ENCODE results near the gene LST1. TPM values are rescaled to one million over a fixed set of nuclear protein-coding genes. Genes with fewer than 3 reads are reported as not detected.

The LST1 gene
- total RNA-seq, 1 donor from 2014 or later, result 66.6 TPM

DNA sequence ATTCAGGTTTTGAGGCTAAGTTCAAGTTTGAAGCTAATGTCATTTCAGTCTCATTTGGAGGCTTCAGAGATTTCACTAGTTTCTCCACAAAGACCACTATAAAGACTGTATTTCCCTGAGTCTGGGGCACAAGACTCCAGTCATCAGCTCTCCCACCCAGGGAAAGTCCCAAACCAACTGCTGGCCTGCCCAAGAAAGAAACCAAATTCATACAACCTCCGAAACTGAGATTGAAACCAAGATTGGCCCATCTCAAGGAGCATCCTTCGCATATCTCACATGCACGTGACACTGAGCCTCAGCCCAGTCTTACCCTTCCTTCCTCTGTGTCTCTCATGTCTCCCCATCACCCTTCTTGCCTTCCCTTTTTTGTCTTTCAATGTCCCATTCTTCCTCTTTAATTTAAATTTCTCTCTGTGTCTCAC, 17.5 kb upstream of the LST1 start:
- Mint-ChIP-seq H3K27me3 (ENCODE audit: insufficient read depth) (peaks cover 11% of the 10 kb centered on the region), H3K4me3 (peak overlapping the region; percentile 72), H3K36me3 (ENCODE audit: low read depth) (peaks cover 26% of the 10 kb centered on the region), H3K4me1 (ENCODE audit: low read depth) (peaks cover 82% of the 10 kb centered on the region), H3K27ac (peak overlapping the region; percentile 63), H3K9me3 (no peaks in the 10 kb centered on the region)
- DNase-seq (ENCODE audit: low spot score), result peak; percentile 79
- intact Hi-C loops (cut with micrococcal nuclease), result loop anchor here (1.0 to 2.0 kb wide), 3 partner anchors 8 to 16 kb away; no protein-coding TSS in a partner anchor

DNA sequence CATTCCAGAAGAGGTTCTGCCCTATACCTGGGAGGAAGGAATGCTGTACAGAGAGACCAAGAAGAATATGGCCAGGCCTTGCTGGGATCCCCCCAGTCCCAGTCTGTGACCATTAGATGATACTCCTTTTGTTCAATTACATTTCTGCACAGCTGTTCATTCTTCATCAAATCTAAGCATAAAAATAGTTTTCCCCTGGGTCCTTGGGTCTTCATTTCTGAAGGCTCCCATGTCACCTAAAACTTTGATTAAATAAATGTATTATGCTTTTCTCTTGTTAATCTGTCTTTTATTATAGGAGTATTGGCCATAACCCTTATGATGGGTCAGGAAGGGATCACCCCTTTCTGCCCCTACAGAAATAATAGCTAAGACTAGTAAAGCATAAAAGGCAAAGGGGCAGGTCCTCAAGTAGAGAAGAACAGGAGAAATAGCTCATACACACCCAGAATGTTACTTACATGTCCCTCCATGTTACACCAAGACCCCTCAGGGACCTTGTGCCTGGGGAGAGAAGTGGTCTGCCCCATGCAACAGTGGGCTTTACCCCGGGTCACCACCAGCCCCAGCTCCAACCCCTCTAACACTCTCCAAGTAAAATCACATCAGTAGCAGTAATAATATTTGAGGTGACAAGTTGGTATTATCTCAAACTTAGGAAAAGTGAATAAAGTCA, 16.1 kb upstream of the LST1 start:
- Mint-ChIP-seq H3K9me3 (no peaks in the 10 kb centered on the region), H3K36me3 (ENCODE audit: low read depth) (peaks cover 26% of the 10 kb centered on the region), H3K4me1 (ENCODE audit: low read depth) (peaks cover 87% of the 10 kb centered on the region), H3K27ac (no peak overlapping the region), H3K4me3 (no peak overlapping the region), H3K27me3 (ENCODE audit: insufficient read depth) (peaks cover 9% of the 10 kb centered on the region)
- intact Hi-C loops (cut with micrococcal nuclease), result loop anchor here (2.0 to 5.0 kb wide), 3 partner anchors 15 to 1282 kb away; partner anchors contain the start of genes CLIC1, PSMB9 and TAP1
- no peak for DNase-seq (ENCODE audit: low spot score)

DNA sequence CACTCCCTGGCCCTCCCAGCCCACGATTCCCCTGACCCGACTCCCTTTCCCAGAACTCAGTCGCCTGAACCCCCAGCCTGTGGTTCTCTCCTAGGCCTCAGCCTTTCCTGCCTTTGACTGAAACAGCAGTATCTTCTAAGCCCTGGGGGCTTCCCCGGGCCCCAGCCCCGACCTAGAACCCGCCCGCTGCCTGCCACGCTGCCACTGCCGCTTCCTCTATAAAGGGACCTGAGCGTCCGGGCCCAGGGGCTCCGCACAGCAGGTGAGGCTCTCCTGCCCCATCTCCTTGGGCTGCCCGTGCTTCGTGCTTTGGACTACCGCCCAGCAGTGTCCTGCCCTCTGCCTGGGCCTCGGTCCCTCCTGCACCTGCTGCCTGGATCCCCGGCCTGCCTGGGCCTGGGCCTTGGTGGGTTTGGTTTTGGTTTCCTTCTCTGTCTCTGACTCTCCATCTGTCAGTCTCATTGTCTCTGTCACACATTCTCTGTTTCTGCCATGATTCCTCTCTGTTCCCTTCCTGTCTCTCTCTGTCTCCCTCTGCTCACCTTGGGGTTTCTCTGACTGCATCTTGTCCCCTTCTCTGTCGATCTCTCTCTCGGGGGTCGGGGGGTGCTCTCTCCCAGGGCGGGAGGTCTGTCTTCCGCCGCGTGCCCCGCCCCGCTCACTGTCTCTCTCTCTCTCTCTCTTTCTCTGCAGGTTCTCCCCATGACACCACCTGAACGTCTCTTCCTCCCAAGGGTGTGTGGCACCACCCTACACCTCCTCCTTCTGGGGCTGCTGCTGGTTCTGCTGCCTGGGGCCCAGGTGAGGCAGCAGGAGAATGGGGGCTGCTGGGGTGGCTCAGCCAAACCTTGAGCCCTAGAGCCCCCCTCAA, 13.8 kb upstream of the LST1 start, which contains the start of gene LTA:
LTA (plus strand) TSS at position 249 of the 871 bp plus-strand sequence; CDS start at position 703, 454 bp downstream.
- DNase-seq (ENCODE audit: low spot score), result peak; percentile 71
- Mint-ChIP-seq H3K36me3 (ENCODE audit: low read depth) (peaks cover 39% of the 10 kb centered on the region), H3K4me1 (ENCODE audit: low read depth) (peaks cover 85% of the 10 kb centered on the region), H3K27ac (peak within 1 kb of the TSS; percentile 81), H3K9me3 (no peaks in the 10 kb centered on the region), H3K27me3 (ENCODE audit: insufficient read depth) (peaks cover 5% of the 10 kb centered on the region), H3K4me3 (peak within 1 kb of the TSS; percentile 92)
- intact Hi-C loops (cut with micrococcal nuclease), result loop anchor here (1.0 to 5.0 kb wide), 3 partner anchors 9 to 1280 kb away; partner anchors contain the start of genes CLIC1, PSMB9 and TAP1

DNA sequence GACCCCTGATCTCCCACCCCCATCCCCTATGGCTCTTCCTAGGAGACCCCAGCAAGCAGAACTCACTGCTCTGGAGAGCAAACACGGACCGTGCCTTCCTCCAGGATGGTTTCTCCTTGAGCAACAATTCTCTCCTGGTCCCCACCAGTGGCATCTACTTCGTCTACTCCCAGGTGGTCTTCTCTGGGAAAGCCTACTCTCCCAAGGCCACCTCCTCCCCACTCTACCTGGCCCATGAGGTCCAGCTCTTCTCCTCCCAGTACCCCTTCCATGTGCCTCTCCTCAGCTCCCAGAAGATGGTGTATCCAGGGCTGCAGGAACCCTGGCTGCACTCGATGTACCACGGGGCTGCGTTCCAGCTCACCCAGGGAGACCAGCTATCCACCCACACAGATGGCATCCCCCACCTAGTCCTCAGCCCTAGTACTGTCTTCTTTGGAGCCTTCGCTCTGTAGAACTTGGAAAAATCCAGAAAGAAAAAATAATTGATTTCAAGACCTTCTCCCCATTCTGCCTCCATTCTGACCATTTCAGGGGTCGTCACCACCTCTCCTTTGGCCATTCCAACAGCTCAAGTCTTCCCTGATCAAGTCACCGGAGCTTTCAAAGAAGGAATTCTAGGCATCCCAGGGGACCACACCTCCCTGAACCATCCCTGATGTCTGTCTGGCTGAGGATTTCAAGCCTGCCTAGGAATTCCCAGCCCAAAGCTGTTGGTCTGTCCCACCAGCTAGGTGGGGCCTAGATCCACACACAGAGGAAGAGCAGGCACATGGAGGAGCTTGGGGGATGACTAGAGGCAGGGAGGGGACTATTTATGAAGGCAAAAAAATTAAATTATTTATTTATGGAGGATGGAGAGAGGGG, 12.6 kb upstream of the LST1 start:
- Mint-ChIP-seq H3K27ac (peak overlapping the region; percentile 81), H3K9me3 (no peaks in the 10 kb centered on the region), H3K4me1 (ENCODE audit: low read depth) (peaks cover 81% of the 10 kb centered on the region), H3K27me3 (ENCODE audit: insufficient read depth) (peaks cover 2% of the 10 kb centered on the region), H3K36me3 (ENCODE audit: low read depth) (peaks cover 46% of the 10 kb centered on the region), H3K4me3 (peak overlapping the region; percentile 92)
- intact Hi-C loops (cut with micrococcal nuclease), result loop anchor here (2.0 to 5.0 kb wide), 3 partner anchors 47 to 1279 kb away; partner anchors contain the start of genes CLIC1, PRRC2A, PSMB9 and TAP1
- DNase-seq (ENCODE audit: low spot score), result no peak

DNA sequence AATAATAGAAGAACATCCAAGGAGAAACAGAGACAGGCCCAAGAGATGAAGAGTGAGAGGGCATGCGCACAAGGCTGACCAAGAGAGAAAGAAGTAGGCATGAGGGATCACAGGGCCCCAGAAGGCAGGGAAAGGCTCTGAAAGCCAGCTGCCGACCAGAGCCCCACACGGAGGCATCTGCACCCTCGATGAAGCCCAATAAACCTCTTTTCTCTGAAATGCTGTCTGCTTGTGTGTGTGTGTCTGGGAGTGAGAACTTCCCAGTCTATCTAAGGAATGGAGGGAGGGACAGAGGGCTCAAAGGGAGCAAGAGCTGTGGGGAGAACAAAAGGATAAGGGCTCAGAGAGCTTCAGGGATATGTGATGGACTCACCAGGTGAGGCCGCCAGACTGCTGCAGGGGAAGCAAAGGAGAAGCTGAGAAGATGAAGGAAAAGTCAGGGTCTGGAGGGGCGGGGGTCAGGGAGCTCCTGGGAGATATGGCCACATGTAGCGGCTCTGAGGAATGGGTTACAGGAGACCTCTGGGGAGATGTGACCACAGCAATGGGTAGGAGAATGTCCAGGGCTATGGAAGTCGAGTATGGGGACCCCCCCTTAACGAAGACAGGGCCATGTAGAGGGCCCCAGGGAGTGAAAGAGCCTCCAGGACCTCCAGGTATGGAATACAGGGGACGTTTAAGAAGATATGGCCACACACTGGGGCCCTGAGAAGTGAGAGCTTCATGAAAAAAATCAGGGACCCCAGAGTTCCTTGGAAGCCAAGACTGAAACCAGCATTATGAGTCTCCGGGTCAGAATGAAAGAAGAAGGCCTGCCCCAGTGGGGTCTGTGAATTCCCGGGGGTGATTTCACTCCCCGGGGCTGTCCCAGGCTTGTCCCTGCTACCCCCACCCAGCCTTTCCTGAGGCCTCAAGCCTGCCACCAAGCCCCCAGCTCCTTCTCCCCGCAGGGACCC, 11.7 kb upstream of the LST1 start:
- H3K36me3 Mint-ChIP-seq (ENCODE audit: low read depth), result peaks cover 55% of the 10 kb centered on the region
- H3K27me3 Mint-ChIP-seq (ENCODE audit: insufficient read depth), result peaks cover 2% of the 10 kb centered on the region
- H3K4me1 Mint-ChIP-seq (ENCODE audit: low read depth), result peaks cover 81% of the 10 kb centered on the region
- peak overlapping the region; percentile 92 for H3K4me3 Mint-ChIP-seq
- DNase-seq (ENCODE audit: low spot score), result no peak
- peak overlapping the region; percentile 81 for H3K27ac Mint-ChIP-seq
- intact Hi-C loops (cut with micrococcal nuclease), result loop anchor here (1.0 to 5.0 kb wide), 6 partner anchors 15 to 1278 kb away; partner anchors contain the start of genes CLIC1, NFKBIL1, PRRC2A and PSMB9
- no peaks in the 10 kb centered on the region for H3K9me3 Mint-ChIP-seq

DNA sequence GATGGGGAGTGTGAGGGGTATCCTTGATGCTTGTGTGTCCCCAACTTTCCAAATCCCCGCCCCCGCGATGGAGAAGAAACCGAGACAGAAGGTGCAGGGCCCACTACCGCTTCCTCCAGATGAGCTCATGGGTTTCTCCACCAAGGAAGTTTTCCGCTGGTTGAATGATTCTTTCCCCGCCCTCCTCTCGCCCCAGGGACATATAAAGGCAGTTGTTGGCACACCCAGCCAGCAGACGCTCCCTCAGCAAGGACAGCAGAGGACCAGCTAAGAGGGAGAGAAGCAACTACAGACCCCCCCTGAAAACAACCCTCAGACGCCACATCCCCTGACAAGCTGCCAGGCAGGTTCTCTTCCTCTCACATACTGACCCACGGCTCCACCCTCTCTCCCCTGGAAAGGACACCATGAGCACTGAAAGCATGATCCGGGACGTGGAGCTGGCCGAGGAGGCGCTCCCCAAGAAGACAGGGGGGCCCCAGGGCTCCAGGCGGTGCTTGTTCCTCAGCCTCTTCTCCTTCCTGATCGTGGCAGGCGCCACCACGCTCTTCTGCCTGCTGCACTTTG, 10.7 kb upstream of the LST1 start, which contains the start of gene TNF:
TNF (plus strand) TSS at position 231 of the 567 bp plus-strand sequence; CDS start at position 408, 177 bp downstream.
- intact Hi-C loops (cut with micrococcal nuclease), result loop anchor here (1.0 to 5.0 kb wide), 4 partner anchors 16 to 378 kb away; partner anchors contain the start of genes NFKBIL1 and PRRC2A
- Mint-ChIP-seq H3K9me3 (no peaks in the 10 kb centered on the region), H3K4me1 (ENCODE audit: low read depth) (peaks cover 81% of the 10 kb centered on the region), H3K4me3 (peak within 1 kb of the TSS; percentile 92), H3K27me3 (ENCODE audit: insufficient read depth) (peaks cover 2% of the 10 kb centered on the region), H3K27ac (peak within 1 kb of the TSS; percentile 81), H3K36me3 (ENCODE audit: low read depth) (peaks cover 61% of the 10 kb centered on the region)
- DNase-seq (ENCODE audit: low spot score), result peak; percentile 85

DNA sequence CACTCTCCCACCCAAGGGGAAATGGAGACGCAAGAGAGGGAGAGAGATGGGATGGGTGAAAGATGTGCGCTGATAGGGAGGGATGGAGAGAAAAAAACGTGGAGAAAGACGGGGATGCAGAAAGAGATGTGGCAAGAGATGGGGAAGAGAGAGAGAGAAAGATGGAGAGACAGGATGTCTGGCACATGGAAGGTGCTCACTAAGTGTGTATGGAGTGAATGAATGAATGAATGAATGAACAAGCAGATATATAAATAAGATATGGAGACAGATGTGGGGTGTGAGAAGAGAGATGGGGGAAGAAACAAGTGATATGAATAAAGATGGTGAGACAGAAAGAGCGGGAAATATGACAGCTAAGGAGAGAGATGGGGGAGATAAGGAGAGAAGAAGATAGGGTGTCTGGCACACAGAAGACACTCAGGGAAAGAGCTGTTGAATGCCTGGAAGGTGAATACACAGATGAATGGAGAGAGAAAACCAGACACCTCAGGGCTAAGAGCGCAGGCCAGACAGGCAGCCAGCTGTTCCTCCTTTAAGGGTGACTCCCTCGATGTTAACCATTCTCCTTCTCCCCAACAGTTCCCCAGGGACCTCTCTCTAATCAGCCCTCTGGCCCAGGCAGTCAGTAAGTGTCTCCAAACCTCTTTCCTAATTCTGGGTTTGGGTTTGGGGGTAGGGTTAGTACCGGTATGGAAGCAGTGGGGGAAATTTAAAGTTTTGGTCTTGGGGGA, 10.0 kb upstream of the LST1 start:
- H3K9me3 Mint-ChIP-seq, result no peaks in the 10 kb centered on the region
- H3K36me3 Mint-ChIP-seq (ENCODE audit: low read depth), result peaks cover 67% of the 10 kb centered on the region
- H3K4me1 Mint-ChIP-seq (ENCODE audit: low read depth), result peaks cover 78% of the 10 kb centered on the region
- peak overlapping the region; percentile 92 for H3K4me3 Mint-ChIP-seq
- peaks cover 2% of the 10 kb centered on the region for H3K27me3 Mint-ChIP-seq (ENCODE audit: insufficient read depth)
- intact Hi-C loops (cut with micrococcal nuclease), result loop anchor here (1.0 to 5.0 kb wide), 5 partner anchors 8 to 379 kb away; partner anchors contain the start of genes NFKBIL1 and PRRC2A
- no peak for DNase-seq (ENCODE audit: low spot score)
- H3K27ac Mint-ChIP-seq, result peak overlapping the region; percentile 81

DNA sequence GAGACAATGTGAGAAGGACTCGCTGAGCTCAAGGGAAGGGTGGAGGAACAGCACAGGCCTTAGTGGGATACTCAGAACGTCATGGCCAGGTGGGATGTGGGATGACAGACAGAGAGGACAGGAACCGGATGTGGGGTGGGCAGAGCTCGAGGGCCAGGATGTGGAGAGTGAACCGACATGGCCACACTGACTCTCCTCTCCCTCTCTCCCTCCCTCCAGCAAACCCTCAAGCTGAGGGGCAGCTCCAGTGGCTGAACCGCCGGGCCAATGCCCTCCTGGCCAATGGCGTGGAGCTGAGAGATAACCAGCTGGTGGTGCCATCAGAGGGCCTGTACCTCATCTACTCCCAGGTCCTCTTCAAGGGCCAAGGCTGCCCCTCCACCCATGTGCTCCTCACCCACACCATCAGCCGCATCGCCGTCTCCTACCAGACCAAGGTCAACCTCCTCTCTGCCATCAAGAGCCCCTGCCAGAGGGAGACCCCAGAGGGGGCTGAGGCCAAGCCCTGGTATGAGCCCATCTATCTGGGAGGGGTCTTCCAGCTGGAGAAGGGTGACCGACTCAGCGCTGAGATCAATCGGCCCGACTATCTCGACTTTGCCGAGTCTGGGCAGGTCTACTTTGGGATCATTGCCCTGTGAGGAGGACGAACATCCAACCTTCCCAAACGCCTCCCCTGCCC, 9.0 kb upstream of the LST1 start:
- intact Hi-C loops (cut with micrococcal nuclease), result loop anchor here (1.0 to 5.0 kb wide), 2 partner anchors 9 to 380 kb away; no protein-coding TSS in a partner anchor

DNA sequence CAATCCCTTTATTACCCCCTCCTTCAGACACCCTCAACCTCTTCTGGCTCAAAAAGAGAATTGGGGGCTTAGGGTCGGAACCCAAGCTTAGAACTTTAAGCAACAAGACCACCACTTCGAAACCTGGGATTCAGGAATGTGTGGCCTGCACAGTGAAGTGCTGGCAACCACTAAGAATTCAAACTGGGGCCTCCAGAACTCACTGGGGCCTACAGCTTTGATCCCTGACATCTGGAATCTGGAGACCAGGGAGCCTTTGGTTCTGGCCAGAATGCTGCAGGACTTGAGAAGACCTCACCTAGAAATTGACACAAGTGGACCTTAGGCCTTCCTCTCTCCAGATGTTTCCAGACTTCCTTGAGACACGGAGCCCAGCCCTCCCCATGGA, 8.5 kb upstream of the LST1 start:
- Mint-ChIP-seq H3K27me3 (ENCODE audit: insufficient read depth) (no peaks in the 10 kb centered on the region), H3K9me3 (no peaks in the 10 kb centered on the region), H3K4me1 (ENCODE audit: low read depth) (peaks cover 72% of the 10 kb centered on the region), H3K36me3 (ENCODE audit: low read depth) (peaks cover 71% of the 10 kb centered on the region), H3K27ac (peak overlapping the region; percentile 81), H3K4me3 (peak overlapping the region; percentile 92)
- DNase-seq (ENCODE audit: low spot score), result no peak
- intact Hi-C loops (cut with micrococcal nuclease), result loop anchor here (5.0 kb wide), 1 partner anchor 380 kb away; no protein-coding TSS in a partner anchor

More for the DNA sequence above, 9.0 kb upstream of the LST1 start:
- Mint-ChIP-seq H3K36me3 (ENCODE audit: low read depth) (peaks cover 74% of the 10 kb centered on the region), H3K27me3 (ENCODE audit: insufficient read depth) (no peaks in the 10 kb centered on the region), H3K4me1 (ENCODE audit: low read depth) (peaks cover 73% of the 10 kb centered on the region), H3K9me3 (no peaks in the 10 kb centered on the region), H3K27ac (peak overlapping the region; percentile 81), H3K4me3 (peak overlapping the region; percentile 92)
- peak; percentile 59 for DNase-seq (ENCODE audit: low spot score)

Data from activated T-helper 1 cell treated with anti-CD3 and anti-CD28 coated beads, Interleukin-12 subunit alpha, Interleukin-12 subunit beta, Interleukin-2, Interleukin-4 antibody, amounts not matched to agents 30 ng/mL and 10 ng/mL and 1 ng/mL, durations not matched to agents 14 hours and 24 hours and 36 hours (primary cell).